LNCAP (cell line): Measurements from ENCODE around the gene TNIK.

ENCODE experiments used
- CTCF ChIP-seq: fragments of 450-650 bp; IDR thresholded peaks from 2 replicates; pipeline ENCODE4 v1.5.1; 2017; ENCODE audit warnings: mild to moderate bottlenecking

Gene TNIK

GRCh38 chr3:171452328-171452727 lies 7.9 kb downstream of the TNIK start:
- TF ChIP-seq CTCF = no peak

GRCh38 chr3:171451915-171452314 lies 8.3 kb downstream of the TNIK start:
- TF ChIP-seq CTCF = no peak

- no peak for TF ChIP-seq CTCF
These were observed 13.2 kb downstream of the TNIK start for GRCh38 chr3:171446801-171447578.

GRCh38 chr3:171446301-171446700 lies 13.9 kb downstream of the TNIK start:
- TF ChIP-seq CTCF = no peak

- no peak for TF ChIP-seq CTCF
These were observed 14.5 kb downstream of the TNIK start for GRCh38 chr3:171445620-171446204.

- TF ChIP-seq CTCF = no peak
These were observed 16.1 kb downstream of the TNIK start for GRCh38 chr3:171444001-171444690.

GRCh38 chr3:171443211-171443957 lies 16.8 kb downstream of the TNIK start:
- no peak for TF ChIP-seq CTCF
